OCI-LY7 (cell line): Measurements from ENCODE around the gene VWA7.

Source experiments
- CTCF ChIP-seq: fragments of 200-600 bp; sonication (generic); conservative IDR thresholded peaks from 2 replicates; pipeline ENCODE4 v1.5.1; 2014; ENCODE audit warnings: mild to moderate bottlenecking, antibody characterized with exemption, low read length, moderate library complexity, mixed read lengths
- EZH2phosphoT487 ChIP-seq: fragments of 200-600 bp; sonication (generic); IDR thresholded peaks from 2 replicates; pipeline ENCODE4 v1.6.1; 2018; ENCODE audit warnings: low read depth, borderline replicate concordance, mild to moderate bottlenecking, mixed run types, antibody characterized with exemption, low read length, moderate library complexity, mixed read lengths

- TF ChIP-seq CTCF (peak; percentile 81), EZH2phosphoT487 (no peak)
Observed at GRCh38 chr6:31791324-31792089, 14.4 kb upstream of the VWA7 start.
